ENCODE measurements around the gene OPA1.

OPA1 gene

DNA sequence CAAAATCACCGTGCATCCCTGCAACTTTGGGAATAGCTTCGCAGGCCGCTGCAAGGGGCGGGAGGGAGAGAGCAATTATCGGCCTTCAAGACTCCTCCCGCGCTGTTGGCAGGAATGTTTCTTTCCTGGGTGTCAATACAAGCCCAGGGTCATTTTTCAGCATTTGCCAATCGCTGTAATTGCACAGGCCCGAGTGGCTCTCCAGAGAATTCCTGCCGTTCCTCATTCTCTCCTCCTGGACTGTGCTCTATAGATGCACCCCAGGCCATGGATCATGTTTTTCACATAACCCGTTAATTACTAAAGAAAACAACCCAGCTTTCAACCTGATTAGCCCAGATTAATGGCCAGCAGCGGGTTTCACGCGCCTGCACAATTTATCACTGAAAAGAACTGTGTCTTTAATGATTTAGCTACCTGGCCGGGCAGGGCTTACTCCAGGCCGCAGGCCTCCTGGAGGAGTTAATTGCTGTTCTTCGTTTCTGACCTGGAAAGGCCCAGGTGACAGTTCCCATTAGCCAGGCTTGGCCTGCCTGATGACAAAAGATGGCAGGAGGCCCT, 144.3 kb downstream of the OPA1 start:
- no peak for DNase-seq (ENCODE audit: low spot score)

DNA sequence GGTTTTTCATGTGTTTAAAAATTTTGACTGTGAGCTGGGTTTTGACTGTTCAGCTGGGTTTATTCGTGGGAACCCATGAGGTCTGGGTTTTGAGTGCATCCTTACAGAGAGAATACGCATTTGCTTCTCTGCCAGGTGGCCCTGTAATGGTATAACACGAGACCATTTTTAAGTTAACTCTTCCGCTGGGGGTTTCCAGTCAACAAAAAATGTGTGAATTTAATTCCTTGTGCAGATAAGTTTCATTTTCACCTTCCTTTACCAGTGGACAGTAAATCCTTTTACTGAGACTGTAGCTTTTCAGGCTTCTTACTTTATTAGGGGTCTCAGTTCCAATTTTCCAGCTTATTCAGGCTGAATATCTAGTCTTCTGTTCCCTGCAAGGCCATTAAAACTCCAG, 149.6 kb downstream of the OPA1 start:
- DNase-seq (ENCODE audit: low spot score) = no peak

DNA sequence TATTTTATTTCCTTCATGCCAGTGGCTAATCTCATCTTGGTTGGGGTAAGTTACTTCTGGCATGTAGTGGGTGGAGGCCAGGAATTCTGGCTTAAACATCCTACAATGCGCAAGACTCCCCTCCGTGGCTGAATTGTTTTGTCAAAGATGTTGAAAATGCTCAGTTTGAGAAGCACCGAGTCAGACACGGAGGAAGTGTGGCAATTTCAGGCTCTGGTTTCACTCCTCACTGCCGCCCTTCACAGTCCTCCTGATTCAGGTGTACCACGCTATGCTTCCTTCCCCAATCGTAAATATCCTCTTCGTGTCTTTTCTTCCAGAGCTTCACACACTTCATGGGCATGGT, 150.7 kb downstream of the OPA1 start:
- DNase-seq (ENCODE audit: low spot score) = peak; percentile 1

DNA sequence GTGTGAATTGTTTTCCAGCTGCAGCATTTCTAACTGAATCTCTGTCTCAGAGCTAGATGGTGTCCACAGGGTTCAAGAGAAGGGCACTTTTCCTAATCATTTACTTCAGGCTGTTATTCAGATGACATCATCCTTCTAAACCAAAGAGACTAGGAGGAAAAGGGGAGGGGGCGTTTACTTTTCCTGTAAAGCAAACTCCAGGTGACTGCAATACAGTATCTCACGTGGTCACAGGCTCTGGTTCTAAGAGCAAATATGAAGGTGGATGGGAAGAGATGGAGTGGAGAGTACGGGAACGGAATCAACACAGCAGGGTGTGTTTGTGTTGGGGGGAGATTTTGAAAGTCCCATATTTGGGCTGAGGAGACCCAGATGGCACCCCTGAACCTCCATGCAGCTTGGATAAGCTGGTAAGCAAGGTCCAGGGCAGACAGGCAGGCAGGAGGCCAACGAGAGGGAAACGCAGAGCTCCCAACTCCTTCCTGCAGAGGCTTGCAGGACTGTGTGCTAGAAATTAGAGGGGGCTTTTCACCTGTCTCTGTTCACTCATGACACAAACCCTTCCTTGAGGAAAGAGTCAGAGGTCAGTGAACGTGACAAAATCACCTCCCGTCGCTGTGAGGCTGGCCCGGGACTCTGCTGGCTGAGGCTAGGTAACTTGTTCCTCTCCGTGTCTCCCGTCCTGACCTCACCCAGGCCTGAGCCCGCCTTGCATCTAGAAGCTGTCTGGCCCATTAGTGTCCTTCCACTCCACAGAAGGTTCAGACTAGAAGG, 151.2 kb downstream of the OPA1 start:
- DNase-seq (ENCODE audit: low spot score) = no peak

DNA sequence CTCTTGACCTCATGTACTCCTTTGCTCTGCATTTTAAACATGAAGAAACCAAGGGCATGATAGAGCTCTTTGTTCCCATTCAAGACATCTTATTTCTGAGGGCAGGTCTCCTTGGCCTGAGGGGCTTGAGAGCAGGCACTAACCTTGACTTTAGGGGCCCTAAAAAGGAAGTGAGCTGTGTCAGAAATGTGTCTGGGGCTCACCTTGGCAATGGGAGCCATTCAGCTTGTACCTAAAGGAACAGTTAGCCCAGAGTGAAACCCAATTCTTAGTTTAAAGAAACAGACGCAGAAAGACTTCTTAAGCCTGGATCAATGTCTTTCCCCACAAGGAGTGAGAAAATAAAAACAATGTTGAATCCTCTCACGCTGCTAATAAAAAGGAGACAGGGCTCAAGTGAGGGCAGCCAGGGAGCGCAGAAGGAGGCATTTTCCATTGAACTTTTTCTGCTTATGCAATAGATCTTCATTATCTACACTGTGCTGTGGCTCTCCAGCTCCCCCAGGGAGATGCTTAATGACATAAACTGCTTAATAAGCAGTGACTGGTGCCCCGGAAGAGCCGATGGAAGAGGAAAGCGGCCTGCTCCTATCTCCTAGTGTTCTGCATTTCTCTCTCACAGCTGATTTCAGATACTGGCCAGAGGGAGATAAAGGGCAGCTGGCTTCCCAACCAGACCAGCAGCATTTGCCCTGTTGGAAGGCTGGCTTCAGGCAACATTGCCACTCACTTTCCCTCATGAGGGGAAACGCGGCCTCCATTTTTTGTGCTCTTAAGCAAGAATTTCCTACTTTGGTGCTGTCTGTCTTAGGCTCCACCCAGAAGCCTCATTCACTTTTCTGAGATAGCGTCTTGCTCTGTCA, 152.0 kb downstream of the OPA1 start:
- DNase-seq (ENCODE audit: low spot score) = no peak

DNA sequence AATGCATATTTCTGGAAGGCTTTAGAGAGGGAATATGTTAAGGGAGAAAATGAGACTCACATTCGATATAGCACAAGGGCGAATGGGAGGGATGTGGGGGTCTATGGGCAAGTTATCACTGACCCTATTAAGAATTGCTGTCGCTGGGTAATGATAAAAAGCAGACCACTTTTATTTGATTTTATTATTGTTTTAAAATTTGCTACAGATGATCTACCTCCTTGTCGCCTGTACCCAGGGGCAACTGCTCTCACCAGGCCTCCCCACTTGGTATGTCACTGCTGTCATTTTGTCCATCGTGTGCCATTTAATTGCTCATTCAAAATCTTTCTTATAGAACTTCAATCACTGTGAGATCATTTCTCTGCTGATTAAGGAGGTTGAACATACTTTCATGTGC, 153.8 kb downstream of the OPA1 start:
- no peak for DNase-seq (ENCODE audit: low spot score)

Measured in activated CD4-positive, alpha-beta T cell treated with anti-CD3 and anti-CD28 coated beads, Interleukin-2, Interleukin-4, amounts not matched to agents 100 ng/mL and 50 ng/mL, durations not matched to agents 16 hours and 8 hours (primary cell).